ENCODE results near the gene AFDN. TPM values are rescaled to one million over a fixed set of nuclear protein-coding genes. Genes with fewer than 3 reads are reported as not detected.

AFDN gene
- total and polyA plus RNA-seq, 9 donors: 24.4 to 266 (median 86.6) TPM

DNA sequence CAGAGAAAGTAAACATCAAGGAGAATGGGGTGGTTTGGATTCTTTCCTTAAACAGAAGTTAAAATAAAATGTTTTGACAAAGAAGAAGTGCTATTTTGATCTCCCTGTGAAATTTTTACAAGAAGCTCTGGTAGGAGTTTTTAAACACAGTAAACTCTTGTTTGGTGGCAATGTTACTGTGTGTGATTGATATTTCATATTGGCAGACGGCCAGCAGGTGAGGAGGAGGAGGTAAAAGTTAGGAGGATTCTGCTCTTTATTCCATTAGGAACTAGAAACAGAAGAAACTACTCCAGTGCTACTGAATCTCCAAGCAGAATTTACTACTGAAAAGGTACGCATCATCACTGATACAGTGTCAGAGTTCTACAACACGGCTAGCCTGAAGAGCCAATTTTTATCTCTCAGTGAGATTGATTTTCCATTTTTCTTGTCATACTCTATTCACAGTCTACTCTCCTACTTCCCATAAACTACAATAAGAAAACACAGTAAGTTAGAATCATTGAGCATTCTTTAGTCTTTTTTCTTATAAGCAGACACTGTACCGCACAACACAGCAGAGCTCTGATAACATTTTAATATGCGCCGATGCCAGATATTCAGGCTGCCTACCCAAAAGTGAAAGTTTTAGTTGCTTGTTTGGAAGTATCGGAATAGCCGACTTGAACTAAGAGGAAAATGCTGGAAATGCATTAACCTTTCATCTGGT, 21.2 kb upstream of the AFDN start:
- Histone ChIP-seq H3K9me3 (no peaks in the 10 kb centered on the region), H3K4me1 (ENCODE audit: insufficient read depth) (peaks cover 1% of the 10 kb centered on the region), H3K36me3 (no peaks in the 10 kb centered on the region), H3K4me3 (no peak overlapping the region), H3K27ac (no peak overlapping the region), H3K27me3 (no peaks in the 10 kb centered on the region)
- intact Hi-C loops (cut with DNase I): no loop called here
- TF ChIP-seq EP300 (IDR thresholded peaks at IDR 0.05) (no peak), CTCF (IDR thresholded peaks at IDR 0.05) (no peak), POLR2A (IDR thresholded peaks at IDR 0.05) (no peak)
- 12 to 25% (median 12%) methylated on average over 8 of the region's 8 CpGs for WGBS, 3 donors
- no peak for DNase-seq

DNA sequence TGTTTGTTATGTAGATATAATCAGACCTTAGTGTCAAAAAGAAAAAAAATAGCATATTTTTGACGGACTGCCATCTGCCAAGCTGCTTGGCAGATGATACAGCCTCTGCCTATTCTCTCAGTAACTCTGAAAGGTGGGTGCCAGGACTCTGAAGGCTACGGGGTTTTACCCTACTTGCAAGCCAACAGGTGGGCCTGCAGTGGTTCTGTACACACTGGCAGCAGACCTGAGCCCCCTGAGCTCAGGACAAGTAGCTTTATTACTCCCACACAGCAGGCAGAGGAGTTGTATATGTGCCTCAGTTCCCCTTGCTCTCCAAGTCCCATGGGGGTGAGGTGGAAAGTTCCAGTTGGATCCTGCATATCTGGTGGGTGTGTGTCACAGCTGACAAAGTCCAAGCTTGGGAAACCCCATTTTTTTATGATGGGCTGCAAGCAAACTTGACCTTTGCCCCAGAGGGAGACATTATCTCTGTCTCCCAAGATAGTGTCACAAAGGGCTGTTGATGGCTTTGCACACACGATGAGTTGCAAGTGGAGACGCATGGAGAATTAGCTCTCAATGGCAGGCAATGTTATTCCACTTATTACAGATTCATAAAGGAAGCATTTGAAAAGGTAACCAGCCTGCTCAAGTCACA, 20.5 kb upstream of the AFDN start:
- H3K36me3 ChIP-seq: no peaks in the 10 kb centered on the region
- TF ChIP-seq EP300 (IDR thresholded peaks at IDR 0.05) (no peak), CTCF (IDR thresholded peaks at IDR 0.05) (no peak), POLR2A (IDR thresholded peaks at IDR 0.05) (no peak)
- no peak overlapping the region for H3K27ac ChIP-seq
- no peak for DNase-seq
- H3K9me3 ChIP-seq: no peaks in the 10 kb centered on the region
- peaks cover 1% of the 10 kb centered on the region for H3K4me1 ChIP-seq (ENCODE audit: insufficient read depth)
- intact Hi-C loops (cut with DNase I): no loop called here
- no peak overlapping the region for H3K4me3 ChIP-seq
- no peaks in the 10 kb centered on the region for H3K27me3 ChIP-seq
- 43 to 58% (median 50%) methylated on average over 4 of the region's 4 CpGs for WGBS, 3 donors

- no peaks in the 10 kb centered on the region for H3K9me3 ChIP-seq
- no peak overlapping the region for H3K27ac ChIP-seq
- H3K27me3 ChIP-seq: no peaks in the 10 kb centered on the region
- DNase-seq: no peak
- WGBS, 3 donors: 81 to 95% (median 81%) methylated on average over 6 of the region's 6 CpGs
- peaks cover 1% of the 10 kb centered on the region for H3K4me1 ChIP-seq (ENCODE audit: insufficient read depth)
- no peak overlapping the region for H3K4me3 ChIP-seq
- no peaks in the 10 kb centered on the region for H3K36me3 ChIP-seq
- TF ChIP-seq CTCF (IDR thresholded peaks at IDR 0.05) (no peak), EP300 (IDR thresholded peaks at IDR 0.05) (no peak), POLR2A (IDR thresholded peaks at IDR 0.05) (no peak)
- intact Hi-C loops (cut with DNase I): no loop called here
Measured at GRCh38 chr6:167807200-167807599, 19.5 kb upstream of the AFDN start.

DNA sequence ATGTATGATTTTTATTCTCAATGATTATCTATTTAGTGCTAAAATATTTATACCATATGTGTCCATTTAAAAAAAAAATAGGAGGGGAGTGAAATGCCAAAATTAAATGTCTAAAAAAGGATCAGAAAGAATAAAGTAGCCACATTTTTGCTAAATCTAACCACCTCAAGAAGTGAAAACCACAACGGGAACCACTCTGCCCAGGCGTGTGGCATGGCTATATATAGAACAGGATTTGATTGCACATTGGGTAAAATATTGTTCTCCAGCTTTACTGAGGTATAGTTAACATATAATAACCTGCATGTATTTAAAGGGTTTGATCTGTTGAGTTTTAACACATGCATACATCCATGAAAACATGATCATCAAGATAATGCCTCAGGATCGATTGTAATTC, 19.0 kb upstream of the AFDN start:
- H3K27me3 ChIP-seq: no peaks in the 10 kb centered on the region
- H3K36me3 ChIP-seq: no peaks in the 10 kb centered on the region
- no peak overlapping the region for H3K4me3 ChIP-seq
- WGBS, 3 donors: 67 to 74% (median 72%) methylated on average over 3 of the region's 3 CpGs
- no peaks in the 10 kb centered on the region for H3K9me3 ChIP-seq
- no peak for TF ChIP-seq POLR2A (IDR thresholded peaks at IDR 0.05)
- TF ChIP-seq EP300 (IDR thresholded peaks at IDR 0.05): no peak
- TF ChIP-seq CTCF (IDR thresholded peaks at IDR 0.05): no peak
- no peak overlapping the region for H3K27ac ChIP-seq
- intact Hi-C loops (cut with DNase I): no loop called here
- H3K4me1 ChIP-seq (ENCODE audit: insufficient read depth): peaks cover 1% of the 10 kb centered on the region
- DNase-seq: no peak
